HepG2 (cell line): ENCODE results near the gene MFNG. TPM values are rescaled to one million over a fixed set of nuclear protein-coding genes. Genes with fewer than 3 reads are reported as not detected.

Experiments
- ASH2L ChIP-seq: fragments of 300-600, 200-600 bp; sonication (generic); IDR thresholded peaks from 2 replicates; pipeline ENCODE4 v1.7.0; 2017; ENCODE audit warnings: low read depth, mild to moderate bottlenecking, moderate library complexity, mixed read lengths, low read length; ENCODE audit not compliant: insufficient read length
- CBFB ChIP-seq: sonication (generic); formaldehyde crosslinking; IDR thresholded peaks from 2 replicates; pipeline ENCODE4 v1.4.0; 2020; ENCODE audit warnings: missing genetic modification reagents
- CBX1 ChIP-seq: IDR thresholded peaks from one replicate; pipeline ENCODE4 v1.6.1; 2016; ENCODE audit warnings: antibody characterized with exemption, low read depth
- ELF4 ChIP-seq: sonication (generic); formaldehyde crosslinking; IDR thresholded peaks from 2 replicates; pipeline ENCODE4 v1.5.0; 2020; ENCODE audit warnings: missing genetic modification reagents, mild to moderate bottlenecking, moderate library complexity, borderline replicate concordance
- FOXC1 ChIP-seq: sonication (generic); formaldehyde crosslinking; IDR thresholded peaks from 2 replicates; pipeline ENCODE4 v1.8.0; 2022; ENCODE audit warnings: mild to moderate bottlenecking, missing genetic modification reagents, borderline replicate concordance
- GABPB1 ChIP-seq: IDR thresholded peaks from 2 replicates; pipeline ENCODE4 v1.6.1; 2016; ENCODE audit warnings: mild to moderate bottlenecking, missing genetic modification reagents, moderate library complexity, missing compliant biosample characterization
- GLI4 ChIP-seq: sonication (generic); formaldehyde crosslinking; IDR thresholded peaks from 2 replicates; pipeline ENCODE4 v1.5.1; 2020; ENCODE audit warnings: missing genetic modification reagents, mild to moderate bottlenecking, moderate library complexity, borderline replicate concordance
- HCFC1 ChIP-seq: fragments of 150-350 bp; IDR thresholded peaks from 2 replicates; pipeline ENCODE4 v1.6.1; 2014; ENCODE audit warnings: low read depth, low read length
- HOXA3 ChIP-seq: sonication (generic); formaldehyde crosslinking; IDR thresholded peaks from 2 replicates; pipeline ENCODE4 v1.5.0; 2020; ENCODE audit warnings: missing genetic modification reagents
- KMT2B ChIP-seq: IDR thresholded peaks from 2 replicates; pipeline ENCODE4 v1.6.1; 2016; ENCODE audit warnings: missing genetic modification reagents, missing compliant biosample characterization
- MAFF ChIP-seq: IDR thresholded peaks from 2 replicates; pipeline ENCODE4 v1.6.1; 2011; ENCODE audit warnings: low read depth, low read length, improper control_type of control experiment
- MBD4 ChIP-seq: IDR thresholded peaks from 2 replicates; pipeline ENCODE4 v1.6.1; 2012; ENCODE audit warnings: low read length, inconsistent platforms, borderline replicate concordance
- NBN ChIP-seq: fragments of 450-650 bp; conservative IDR thresholded peaks from 2 replicates; pipeline ENCODE4 v1.6.1; 2017
- NCOA2 ChIP-seq: sonication (generic); formaldehyde crosslinking; IDR thresholded peaks from 2 replicates; pipeline ENCODE4 v1.8.0; 2022; ENCODE audit warnings: inconsistent platforms
- NFE2 ChIP-seq: sonication (generic); formaldehyde crosslinking; IDR thresholded peaks from 2 replicates; pipeline ENCODE4 v1.4.0; 2020; ENCODE audit warnings: missing genetic modification reagents
- NR2C2 ChIP-seq: sonication (generic); formaldehyde crosslinking; IDR thresholded peaks from 2 replicates; pipeline ENCODE4 v1.4.0; 2020; ENCODE audit warnings: missing genetic modification reagents, mild to moderate bottlenecking, moderate library complexity, borderline replicate concordance
- RNF2 ChIP-seq: fragments of 450-650 bp; conservative IDR thresholded peaks from 2 replicates; pipeline ENCODE4 v1.6.1; 2016; ENCODE audit warnings: low read depth
- SALL1 ChIP-seq: sonication (generic); formaldehyde crosslinking; IDR thresholded peaks from 2 replicates; pipeline ENCODE4 v1.8.0; 2022; ENCODE audit warnings: mild to moderate bottlenecking, missing genetic modification reagents
- SP5 ChIP-seq: IDR thresholded peaks from 2 replicates; pipeline ENCODE4 v1.6.1; 2016; ENCODE audit warnings: low read depth, borderline replicate concordance
- STAG1 ChIP-seq: sonication (generic); formaldehyde crosslinking; IDR thresholded peaks from 2 replicates; pipeline ENCODE4 v1.4.0; 2020; ENCODE audit warnings: missing genetic modification reagents
- STAT5B ChIP-seq: sonication (generic); formaldehyde crosslinking; IDR thresholded peaks from 2 replicates; pipeline ENCODE4 v1.4.0; 2020; ENCODE audit warnings: missing genetic modification reagents
- ZNF101 ChIP-seq: sonication (generic); formaldehyde crosslinking; IDR thresholded peaks from 2 replicates; pipeline ENCODE4 v1.4.0; 2020; ENCODE audit warnings: mild to moderate bottlenecking, low read depth, missing genetic modification reagents, borderline replicate concordance
- ZNF235 ChIP-seq: sonication (generic); formaldehyde crosslinking; IDR thresholded peaks from 2 replicates; pipeline ENCODE4 v1.8.1; 2023; ENCODE audit warnings: mild to moderate bottlenecking, missing genetic modification reagents, borderline replicate concordance
- ZNF251 ChIP-seq: sonication (generic); formaldehyde crosslinking; IDR thresholded peaks from 2 replicates; pipeline ENCODE4 v1.9.0; 2021; ENCODE audit warnings: mild to moderate bottlenecking, missing genetic modification reagents
- ZNF274 ChIP-seq: sonication (generic); formaldehyde crosslinking; IDR thresholded peaks from 2 replicates; pipeline ENCODE4 v1.5.1; 2020; ENCODE audit warnings: mild to moderate bottlenecking, missing genetic modification reagents
- ZNF3 ChIP-seq: IDR thresholded peaks from 2 replicates; pipeline ENCODE4 v1.7.0; 2017; ENCODE audit warnings: inconsistent platforms
- ZNF317 ChIP-seq: sonication (generic); formaldehyde crosslinking; IDR thresholded peaks from 2 replicates; pipeline ENCODE4 v1.5.0; 2020; ENCODE audit warnings: mild to moderate bottlenecking, missing genetic modification reagents
- ZNF326 ChIP-seq: sonication (generic); formaldehyde crosslinking; IDR thresholded peaks from 2 replicates; pipeline ENCODE4 v1.4.0; 2020; ENCODE audit warnings: missing genetic modification reagents, borderline replicate concordance
- ZNF543 ChIP-seq: sonication (generic); formaldehyde crosslinking; IDR thresholded peaks from 2 replicates; pipeline ENCODE4 v1.4.0; 2020; ENCODE audit warnings: mild to moderate bottlenecking, missing genetic modification reagents
- ZNF556 ChIP-seq: sonication (generic); formaldehyde crosslinking; IDR thresholded peaks from 2 replicates; pipeline ENCODE4 v1.4.0; 2020; ENCODE audit warnings: mild to moderate bottlenecking, missing genetic modification reagents, borderline replicate concordance
- ZNF841 ChIP-seq: sonication (generic); formaldehyde crosslinking; IDR thresholded peaks from 2 replicates; pipeline ENCODE4 v1.8.1; 2023; ENCODE audit warnings: missing genetic modification reagents, borderline replicate concordance
- ZNF879 ChIP-seq: sonication (generic); formaldehyde crosslinking; IDR thresholded peaks from 2 replicates; pipeline ENCODE4 v1.8.1; 2023; ENCODE audit warnings: missing genetic modification reagents
- polyA plus RNA-seq, 8 experiments: library from polyadenylated mRNA; depleted of rRNA in 3 of 8; stranded (reverse) in 7 of 8; unstranded in 1 of 8; fragments of >200 nt; fragmentation: Illumina TruSeq in 4 of 8; extraction: Trizol in 4 of 8; gene quantifications; 2 replicates each; pipeline versions ENCODE4 v1.2.1 to v1.2.3, GENCODE V29; 2011 to 2016; ENCODE audit warnings: low read depth in 4 of 8, missing spikeins in 1 of 8, mixed read lengths in 1 of 8; ENCODE audit not compliant: insufficient read depth in 1 of 8
- total RNA-seq, 5 experiments: library from RNA; depleted of rRNA; stranded (reverse); fragments of >200 nt; fragmentation: Illumina TruSeq; extraction: Trizol; gene quantifications; 2 replicates each; pipeline ENCODE4 v1.2.3, GENCODE V29; 2016; ENCODE audit warnings: low read depth in 1 of 5
- TF ChIP-seq, protein P1 (sequence below): IDR thresholded peaks from 2 replicates; pipeline ENCODE4 v1.6.1; 2016; ENCODE audit warnings: low read depth, control low read depth

Gene MFNG
- total and polyA plus RNA-seq, 2 of the 13 experiments (the other 11 are each of a cell fraction or from before 2014, with no cell fraction given), result 1.0 to 11.7 TPM

- TF ChIP-seq NFE2 (CRISPR knock-in tag) (no peak), ZNF235 (CRISPR knock-in tag) (0 out of 2 replicates have a peak, but pooled peaks have one; percentile 43), CBFB (no peak), GABPB1 (CRISPR knock-in tag) (peak; percentile 38; the same call in 1 of the 2 replicates), HOXA3 (peak; percentile 38; the same call in 1 of the 2 replicates), ELF4 (CRISPR knock-in tag) (no peak), RNF2 (no peak), ZNF274 (CRISPR knock-in tag) (peak; percentile 64; the same call in 1 of the 2 replicates), STAT5B (CRISPR knock-in tag) (no peak), NBN (no peak), KMT2B (CRISPR knock-in tag) (no peak), ZNF101 (CRISPR knock-in tag) (no peak), ZNF543 (0 out of 2 replicates have a peak, but pooled peaks have one; percentile 40), ZNF251 (CRISPR knock-in tag) (no peak), ZNF317 (no peak), STAG1 (CRISPR knock-in tag) (no peak), ZNF879 (CRISPR knock-in tag) (no peak), ASH2L (peak; percentile 15), MAFF (no peak), ZNF556 (CRISPR knock-in tag) (0 out of 2 replicates have a peak, but pooled peaks have one; percentile 66), ZNF3 (CRISPR knock-in tag) (no peak), GLI4 (CRISPR knock-in tag) (no peak), ZNF326 (peak; percentile 17; the same call in 1 of the 2 replicates), SP5 (peak; percentile 33; the same call in 1 of the 2 replicates), NCOA2 (no peak), CBX1 (no peak), FOXC1 (CRISPR knock-in tag) (0 out of 2 replicates have a peak, but pooled peaks have one; percentile 17), MBD4 (no peak), ZNF841 (CRISPR knock-in tag) (no peak), HCFC1 (no peak), NR2C2 (CRISPR knock-in tag) (0 out of 2 replicates have a peak, but pooled peaks have one; percentile 18), SALL1 (CRISPR knock-in tag) (peak; percentile 81)
- TF ChIP-seq, protein P1, sequence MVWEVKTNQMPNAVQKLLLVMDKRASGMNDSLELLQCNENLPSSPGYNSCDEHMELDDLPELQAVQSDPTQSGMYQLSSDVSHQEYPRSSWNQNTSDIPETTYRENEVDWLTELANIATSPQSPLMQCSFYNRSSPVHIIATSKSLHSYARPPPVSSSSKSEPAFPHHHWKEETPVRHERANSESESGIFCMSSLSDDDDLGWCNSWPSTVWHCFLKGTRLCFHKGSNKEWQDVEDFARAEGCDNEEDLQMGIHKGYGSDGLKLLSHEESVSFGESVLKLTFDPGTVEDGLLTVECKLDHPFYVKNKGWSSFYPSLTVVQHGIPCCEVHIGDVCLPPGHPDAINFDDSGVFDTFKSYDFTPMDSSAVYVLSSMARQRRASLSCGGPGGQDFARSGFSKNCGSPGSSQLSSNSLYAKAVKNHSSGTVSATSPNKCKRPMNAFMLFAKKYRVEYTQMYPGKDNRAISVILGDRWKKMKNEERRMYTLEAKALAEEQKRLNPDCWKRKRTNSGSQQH, result peak; percentile 75; the same call in 1 of the 2 replicates
These were observed 2.4 kb upstream of the MFNG start (continued) for GRCh38 chr22:37488337-37489135.
